ENCODE results near the gene TMA7.
A peak's percentile ranks its signal among the peaks of the same experiment; 100 is the strongest.
"Not testable (repeated sequence)": the region's sequence is repeated elsewhere in the genome, so short reads cannot be mapped to it uniquely, and the experiment has no call there.

The TMA7 gene

DNA sequence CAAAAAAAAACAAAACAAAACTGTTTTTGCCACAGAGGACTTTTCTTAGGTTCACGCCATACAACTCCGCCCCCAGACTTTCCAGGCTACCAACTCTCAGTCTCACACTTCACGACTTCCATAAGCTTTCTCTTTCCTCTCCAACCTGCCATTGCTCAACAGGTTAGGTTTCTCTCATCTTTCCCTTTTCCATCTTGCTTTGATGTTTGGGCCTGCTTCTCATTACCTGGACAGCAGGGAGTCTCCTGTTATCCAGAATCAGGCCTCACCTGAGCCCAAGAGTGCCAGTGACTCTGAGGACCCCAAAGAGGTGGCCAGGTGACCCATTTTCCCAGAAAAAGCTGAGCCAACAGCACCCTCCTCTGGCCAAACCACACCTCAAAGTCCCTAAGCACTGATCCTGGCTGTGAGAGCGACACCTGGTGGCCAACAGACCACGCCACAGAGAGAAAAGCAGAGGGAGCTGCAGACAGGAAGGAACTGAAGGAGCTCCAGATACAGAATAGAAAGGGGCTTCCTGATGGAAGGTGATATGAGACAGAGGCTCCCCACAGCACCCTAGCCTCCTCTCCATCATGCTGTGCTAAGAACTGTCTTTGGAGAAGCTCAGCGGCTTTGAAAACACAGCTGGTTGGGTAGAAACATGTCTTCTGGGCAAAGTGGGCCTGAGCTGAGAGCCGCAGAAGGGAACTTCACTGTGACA, 4.1 kb upstream of the TMA7 start:
- DNase-seq (ENCODE audit: low read depth in 2 of 2): peak; percentile 73 to 74

DNA sequence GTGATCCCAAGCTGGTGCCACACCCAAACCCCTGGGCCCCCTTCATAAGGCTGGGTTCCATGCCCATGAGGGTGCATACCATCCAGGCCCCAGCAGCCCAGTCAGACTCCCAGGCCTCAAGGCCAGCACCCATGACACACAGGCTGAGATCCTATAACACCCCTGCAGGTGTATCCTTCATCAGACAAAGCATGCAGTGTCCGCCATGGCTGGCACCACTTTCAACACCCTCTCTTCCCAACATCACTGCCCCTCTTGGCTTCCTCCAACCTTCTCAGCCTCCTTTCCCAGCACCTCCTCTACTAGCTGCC, 3.6 kb upstream of the TMA7 start:
- DNase-seq (ENCODE audit: low read depth in 2 of 2): no peak

DNA sequence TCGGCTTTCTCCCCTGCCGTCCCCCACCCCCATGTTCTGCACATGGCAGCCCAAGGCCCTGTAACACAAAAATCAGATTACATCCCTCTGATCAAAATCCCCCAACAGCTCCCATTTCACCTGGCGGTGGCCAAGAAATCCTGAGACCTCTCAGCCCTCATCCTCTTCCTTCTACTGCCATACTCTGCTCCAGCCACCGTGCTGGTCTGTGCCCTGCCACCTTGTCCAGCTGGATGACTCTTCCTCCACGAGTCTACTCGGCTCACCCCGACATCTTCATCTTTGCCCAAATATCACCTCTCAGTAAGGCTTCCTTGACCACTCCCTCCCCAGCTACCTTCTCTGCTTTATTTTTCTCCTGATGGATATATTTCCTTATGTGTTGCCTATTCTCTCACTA, 3.2 kb upstream of the TMA7 start:
- no peak for DNase-seq (ENCODE audit: low read depth in 2 of 2)

DNA sequence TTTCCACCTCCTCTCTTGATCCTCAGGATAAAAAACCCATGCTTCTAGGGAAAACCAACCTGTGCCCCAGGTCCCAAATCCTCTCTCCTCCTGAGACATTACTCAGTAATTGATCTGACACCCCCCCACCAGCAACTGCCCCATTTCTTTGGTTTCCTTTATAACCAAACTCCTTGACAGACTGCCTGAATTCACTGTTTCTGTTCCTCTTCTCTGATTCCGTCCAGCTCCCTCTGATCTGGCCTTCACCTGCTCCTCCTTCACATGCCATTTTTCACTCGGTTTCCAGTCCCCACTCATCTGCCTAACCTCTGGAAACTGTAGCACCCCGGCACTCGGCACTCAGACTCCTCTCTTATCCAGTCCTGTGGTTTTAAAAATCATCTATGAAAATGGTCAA, 2.2 kb upstream of the TMA7 start:
- DNase-seq (ENCODE audit: low read depth in 2 of 2): no peak

DNA sequence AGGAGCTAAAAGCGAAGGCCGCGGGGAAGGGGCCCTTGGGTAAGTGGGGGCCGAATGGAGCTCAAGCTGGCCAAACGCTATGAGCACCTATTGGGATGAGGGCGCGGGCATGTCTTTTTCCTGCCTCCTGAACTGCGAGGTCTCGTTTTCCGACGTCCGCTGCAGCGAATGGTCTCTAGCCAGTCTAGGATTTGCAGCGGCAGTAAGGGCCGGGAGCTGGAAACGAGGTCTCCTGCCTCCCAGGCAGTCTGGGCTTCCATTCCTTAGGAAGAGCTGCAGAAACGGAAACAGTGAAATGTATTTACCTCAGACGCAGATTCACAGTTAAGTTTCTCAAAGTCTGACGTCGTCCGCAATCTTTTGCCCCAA, 517 bp downstream of the TMA7 start:
- DNase-seq (ENCODE audit: low read depth in 2 of 2): no peak

DNA sequence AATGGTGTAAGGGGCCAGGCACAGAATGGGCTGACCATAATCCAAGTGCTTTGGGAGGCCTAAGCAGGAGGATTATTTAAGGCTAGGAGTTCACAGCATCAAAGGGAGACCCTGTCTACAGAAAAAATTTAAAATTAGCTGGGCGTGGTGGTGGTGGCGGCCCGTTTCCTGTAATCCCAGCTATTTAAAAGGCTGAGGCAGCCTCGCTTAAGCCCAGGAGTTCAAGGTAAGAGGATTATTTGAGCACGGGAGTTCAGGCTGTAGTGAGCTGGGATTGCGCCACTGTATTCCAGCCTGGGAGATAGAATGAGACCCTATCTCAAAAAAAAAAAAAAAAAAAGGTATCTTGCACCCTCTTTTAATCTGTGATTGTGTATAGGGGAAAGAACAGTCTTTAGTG, 1.9 kb downstream of the TMA7 start:
- no peak for DNase-seq (ENCODE audit: low read depth in 2 of 2)

DNA sequence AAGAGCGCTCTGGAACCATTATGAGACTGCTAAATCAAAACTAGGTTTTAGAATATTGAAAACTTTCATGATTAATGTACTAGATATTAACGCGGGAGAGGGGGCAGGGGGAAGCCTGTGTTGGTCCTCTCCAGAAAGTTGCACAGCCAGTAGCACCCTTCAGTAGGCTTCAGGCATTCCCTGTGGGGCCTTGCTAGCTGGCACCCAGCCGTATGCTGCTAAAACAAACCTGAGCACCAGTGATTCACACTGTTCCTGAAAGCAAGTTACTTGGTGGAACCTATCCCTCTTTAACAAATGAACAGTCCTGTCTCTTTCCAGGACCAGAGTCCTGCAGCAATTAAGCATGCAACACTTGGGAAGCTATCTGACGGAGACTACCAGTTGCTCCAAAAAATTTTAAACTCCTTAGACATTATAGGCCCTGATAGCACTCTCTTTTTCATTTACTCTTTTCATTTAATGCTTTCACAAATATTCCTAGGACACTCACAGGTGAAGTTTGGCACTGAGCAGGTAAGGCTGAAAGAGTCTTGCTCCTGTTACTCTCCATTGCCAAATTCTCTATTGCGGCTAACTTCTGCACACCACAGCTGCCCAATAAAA, 5.3 kb downstream of the TMA7 start:
- no peak for DNase-seq (ENCODE audit: low read depth in 2 of 2)

DNA sequence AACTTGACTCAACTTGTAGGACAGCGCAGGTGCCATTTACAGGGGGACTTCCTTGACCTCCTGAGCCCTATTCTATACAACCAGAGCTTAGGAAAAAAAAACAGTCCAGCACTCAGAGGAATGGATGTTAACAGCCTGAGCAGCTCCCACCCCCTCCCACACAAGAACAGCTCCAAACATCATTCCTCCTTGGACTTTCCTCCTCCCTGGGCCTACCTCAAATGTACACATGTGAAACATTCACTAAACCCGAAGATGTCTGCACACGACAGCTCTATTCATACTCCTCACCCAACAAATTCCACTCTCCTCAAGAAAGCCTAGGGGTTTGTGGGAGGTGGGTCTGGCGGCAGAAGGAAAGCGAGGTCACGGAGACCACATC, 6.0 kb downstream of the TMA7 start:
- no peak for DNase-seq (ENCODE audit: low read depth in 2 of 2)

DNA sequence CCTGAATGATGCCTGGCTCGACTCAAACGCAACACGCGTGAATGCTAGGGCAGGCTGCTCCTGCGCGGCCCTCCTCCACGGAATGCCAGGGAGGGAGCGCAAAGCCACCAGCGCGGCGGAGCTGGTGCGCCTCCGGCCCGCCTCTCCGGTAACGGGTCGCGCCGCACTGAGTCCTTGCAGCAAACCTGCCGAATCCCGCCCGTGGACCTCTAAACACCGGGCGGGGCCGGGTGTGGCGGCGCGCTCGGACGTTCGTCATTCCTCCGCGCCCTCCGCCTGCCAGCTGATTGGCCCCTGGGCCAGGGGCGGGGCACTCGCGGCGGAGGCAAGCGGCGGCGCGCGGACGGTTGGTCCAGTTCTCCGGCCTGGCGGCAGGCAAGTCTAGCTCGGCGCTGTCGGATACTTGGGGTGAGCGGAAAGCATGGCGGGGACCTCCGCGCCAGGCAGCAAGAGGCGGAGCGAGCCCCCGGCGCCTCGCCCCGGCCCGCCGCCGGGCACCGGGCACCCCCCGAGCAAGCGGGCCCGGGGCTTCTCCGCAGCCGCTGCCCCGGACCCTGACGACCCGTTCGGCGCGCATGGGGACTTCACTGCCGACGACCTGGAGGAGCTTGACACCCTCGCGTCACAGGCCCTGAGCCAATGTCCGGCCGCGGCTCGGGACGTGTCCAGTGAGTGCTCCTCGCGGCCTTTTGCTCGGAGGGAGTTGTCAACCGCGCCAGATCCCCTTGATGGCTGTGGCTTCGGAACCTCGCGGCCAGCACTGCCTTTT, 6.6 kb downstream of the TMA7 start, which contains the start of gene ATRIP:
Gene ATRIP (plus strand): TSS at position 313 of the 769 bp plus-strand sequence. CDS start 109 bp downstream, at position 422.
- DNase-seq (ENCODE audit: low read depth in 2 of 2): peak; percentile 73 to 76

DNA sequence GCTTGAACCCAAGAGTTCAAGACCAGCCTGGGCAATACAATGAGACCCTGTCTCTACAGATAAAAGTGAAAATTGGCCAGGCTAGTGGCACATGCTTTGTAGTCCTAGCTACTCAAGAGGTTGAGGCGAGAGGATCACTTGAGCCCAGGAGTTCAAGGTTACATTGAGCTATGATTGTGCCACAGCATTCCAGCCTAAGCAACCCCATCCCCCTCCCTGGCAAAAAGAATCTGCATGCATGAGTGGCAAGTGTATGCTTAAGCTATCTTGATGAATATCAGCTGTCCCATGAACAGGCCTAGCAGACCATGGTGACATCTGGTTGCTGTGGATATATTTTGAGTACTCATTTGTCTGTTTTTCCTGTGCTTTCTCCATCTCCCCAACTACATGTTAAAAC, 11.2 kb downstream of the TMA7 start:
- DNase-seq (ENCODE audit: low read depth in 2 of 2): no peak

DNA sequence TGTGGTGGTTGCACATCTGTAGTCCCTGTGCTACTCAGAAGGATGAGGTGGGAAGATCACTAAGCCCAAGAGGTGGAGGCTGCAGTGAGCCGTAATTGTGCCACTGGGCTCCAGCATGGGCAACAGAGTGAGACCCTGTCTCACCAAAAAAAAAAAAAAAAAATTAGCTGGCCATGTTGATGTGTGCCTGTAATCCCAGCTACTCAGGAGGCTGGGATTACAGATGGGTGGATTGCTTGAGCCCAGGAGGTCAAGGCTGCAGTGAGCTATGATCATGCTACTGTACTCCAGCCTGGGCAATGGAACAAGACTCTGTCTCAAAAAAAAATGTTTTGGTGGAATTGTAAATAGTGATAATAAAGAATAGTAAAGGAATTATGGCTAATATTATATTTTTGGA, 16.4 kb downstream of the TMA7 start:
- no peak for DNase-seq (ENCODE audit: low read depth in 2 of 2)

DNA sequence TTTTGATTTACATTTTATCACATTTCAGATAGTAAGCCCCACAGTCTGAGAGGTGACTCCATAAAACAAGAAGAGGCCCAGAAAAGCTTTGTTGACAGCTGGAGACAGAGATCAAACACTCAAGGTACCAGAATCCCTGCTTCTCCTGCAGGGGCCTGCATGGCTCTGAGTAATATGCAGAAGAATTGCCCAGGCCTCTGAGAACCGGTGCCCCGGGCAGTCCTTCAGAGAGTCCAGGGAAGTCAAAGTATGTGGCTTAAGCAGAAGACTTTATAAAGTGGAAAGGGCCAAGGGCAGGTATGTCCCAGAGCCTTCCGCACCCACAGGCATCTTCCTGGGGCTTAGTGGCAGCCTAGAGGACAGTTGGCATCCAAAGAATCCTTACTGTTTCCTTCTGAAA, 19.3 kb downstream of the TMA7 start:
- DNase-seq (ENCODE audit: low read depth in 2 of 2): no peak

DNA sequence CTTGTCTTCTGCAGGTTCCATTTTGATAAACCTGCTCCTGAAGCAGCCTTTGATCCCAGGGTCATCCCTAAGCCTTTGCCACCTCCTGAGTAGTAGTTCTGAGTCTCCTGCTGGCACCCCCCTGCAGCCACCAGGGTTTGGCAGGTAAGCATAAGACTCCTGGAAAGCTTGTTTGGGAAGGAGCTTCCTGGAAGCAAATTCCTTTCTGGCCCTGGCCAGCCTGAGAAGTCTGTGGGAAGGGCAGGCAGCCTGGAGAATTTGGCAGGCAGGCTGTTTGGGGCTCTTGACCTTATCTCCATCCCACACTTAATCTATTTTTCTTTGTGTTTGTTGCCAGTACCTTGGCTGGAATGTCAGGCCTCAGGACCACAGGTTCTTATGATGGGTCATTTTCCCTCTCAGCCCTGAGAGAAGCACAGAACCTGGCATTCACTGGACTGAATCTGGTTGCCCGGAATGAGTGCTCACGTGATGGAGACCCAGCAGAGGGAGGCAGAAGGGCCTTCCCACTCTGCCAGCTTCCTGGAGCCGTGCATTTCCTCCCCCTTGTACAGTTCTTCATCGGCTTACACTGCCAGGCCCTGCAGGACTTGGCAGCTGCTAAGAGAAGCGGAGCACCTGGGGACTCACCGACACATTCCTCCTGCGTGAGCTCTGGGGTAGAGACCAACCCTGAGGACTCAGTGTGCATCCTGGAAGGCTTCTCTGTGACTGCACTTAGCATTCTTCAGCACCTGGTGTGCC, 19.9 kb downstream of the TMA7 start:
- no peak for DNase-seq (ENCODE audit: low read depth in 2 of 2)

DNA sequence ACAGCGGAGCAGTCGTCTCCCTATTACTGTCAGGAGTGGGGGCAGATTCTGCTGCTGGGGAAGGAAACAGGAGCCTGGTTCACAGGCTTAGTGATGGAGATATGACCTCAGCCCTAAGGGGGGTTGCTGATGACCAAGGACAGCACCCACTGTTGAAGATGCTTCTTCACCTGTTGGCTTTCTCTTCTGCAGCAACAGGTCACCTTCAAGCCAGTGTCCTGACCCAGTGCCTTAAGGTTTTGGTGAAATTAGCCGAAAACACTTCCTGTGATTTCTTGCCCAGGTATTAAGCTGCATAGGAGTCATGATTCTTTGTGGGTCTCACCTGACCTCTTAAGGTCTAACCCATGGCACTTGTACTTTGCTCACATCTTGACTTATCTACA, 20.5 kb downstream of the TMA7 start:
- DNase-seq (ENCODE audit: low read depth in 2 of 2): no peak

DNA sequence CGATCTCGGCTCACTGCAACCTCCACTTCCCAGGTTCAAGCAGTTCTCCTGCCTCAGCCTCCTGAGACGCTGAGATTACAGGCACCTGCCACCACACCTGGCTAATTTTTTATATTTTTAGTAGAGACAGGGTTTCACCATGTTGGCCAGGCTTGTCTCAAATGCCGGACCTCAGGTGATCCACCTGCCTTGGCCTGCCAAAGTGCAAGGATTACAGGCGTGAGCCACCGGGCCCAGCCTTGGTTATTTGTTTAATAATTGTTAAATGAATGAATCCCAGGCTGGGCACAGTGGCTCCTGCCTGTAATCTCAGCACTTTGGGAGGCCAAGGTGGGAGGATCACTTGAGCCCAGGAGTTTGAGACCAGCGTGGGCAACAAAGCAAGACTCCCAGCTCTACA, 21.7 kb downstream of the TMA7 start:
- DNase-seq (ENCODE audit: low read depth in 2 of 2): not testable (repeated sequence)

DNA sequence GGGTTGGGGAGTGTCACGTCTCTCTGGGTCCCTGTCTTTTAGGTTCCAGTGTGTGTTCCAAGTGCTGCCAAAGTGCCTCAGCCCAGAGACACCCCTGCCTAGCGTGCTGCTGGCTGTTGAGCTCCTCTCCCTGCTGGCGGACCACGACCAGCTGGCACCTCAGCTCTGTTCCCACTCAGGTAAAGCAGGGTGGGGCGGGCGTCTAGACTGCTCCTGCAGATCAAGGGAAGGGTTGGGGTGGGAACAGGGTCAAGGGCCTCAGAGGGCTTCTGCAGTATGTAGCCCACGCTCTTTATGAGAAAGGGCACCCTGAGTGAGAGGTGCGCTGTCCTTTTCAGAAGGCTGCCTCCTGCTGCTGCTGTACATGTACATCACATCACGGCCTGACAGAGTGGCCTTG, 23.6 kb downstream of the TMA7 start:
- no peak for DNase-seq (ENCODE audit: low read depth in 2 of 2)

DNA sequence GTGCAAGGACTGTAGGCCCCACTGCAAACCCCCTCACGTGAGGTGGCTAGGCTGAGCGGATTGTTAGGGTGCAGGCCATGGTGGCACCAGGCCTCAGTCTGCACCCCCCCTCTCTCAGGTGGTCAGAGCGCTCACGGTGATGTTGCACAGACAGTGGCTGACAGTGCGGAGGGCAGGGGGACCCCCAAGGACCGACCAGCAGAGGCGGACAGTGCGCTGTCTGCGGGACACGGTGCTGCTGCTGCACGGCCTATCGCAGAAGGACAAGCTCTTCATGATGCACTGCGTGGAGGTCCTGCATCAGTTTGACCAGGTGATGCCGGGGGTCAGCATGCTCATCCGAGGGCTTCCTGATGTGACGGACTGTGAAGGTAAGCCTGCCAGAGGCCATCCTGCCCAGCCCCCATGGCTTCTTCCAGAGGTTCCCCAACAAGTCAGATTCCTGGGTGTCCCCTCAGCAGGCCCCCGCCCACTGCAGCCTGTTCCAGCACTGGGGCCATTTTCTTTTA, 24.7 kb downstream of the TMA7 start:
- no peak for DNase-seq (ENCODE audit: low read depth in 2 of 2)

DNA sequence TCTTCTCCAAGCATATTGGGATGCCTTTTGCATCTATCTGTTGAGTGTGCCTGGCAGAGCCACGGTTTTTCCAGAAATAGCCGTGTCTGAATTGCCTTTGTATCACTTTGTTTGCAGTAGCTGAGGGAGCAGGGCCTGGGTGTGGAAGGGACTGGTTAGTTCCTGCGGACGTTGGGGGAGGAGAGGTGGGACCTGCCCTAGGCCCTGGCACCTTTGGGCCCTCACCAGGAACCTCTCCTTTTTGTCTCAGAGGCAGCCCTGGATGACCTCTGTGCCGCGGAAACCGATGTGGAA, 25.1 kb downstream of the TMA7 start:
- no peak for DNase-seq (ENCODE audit: low read depth in 2 of 2)

DNA sequence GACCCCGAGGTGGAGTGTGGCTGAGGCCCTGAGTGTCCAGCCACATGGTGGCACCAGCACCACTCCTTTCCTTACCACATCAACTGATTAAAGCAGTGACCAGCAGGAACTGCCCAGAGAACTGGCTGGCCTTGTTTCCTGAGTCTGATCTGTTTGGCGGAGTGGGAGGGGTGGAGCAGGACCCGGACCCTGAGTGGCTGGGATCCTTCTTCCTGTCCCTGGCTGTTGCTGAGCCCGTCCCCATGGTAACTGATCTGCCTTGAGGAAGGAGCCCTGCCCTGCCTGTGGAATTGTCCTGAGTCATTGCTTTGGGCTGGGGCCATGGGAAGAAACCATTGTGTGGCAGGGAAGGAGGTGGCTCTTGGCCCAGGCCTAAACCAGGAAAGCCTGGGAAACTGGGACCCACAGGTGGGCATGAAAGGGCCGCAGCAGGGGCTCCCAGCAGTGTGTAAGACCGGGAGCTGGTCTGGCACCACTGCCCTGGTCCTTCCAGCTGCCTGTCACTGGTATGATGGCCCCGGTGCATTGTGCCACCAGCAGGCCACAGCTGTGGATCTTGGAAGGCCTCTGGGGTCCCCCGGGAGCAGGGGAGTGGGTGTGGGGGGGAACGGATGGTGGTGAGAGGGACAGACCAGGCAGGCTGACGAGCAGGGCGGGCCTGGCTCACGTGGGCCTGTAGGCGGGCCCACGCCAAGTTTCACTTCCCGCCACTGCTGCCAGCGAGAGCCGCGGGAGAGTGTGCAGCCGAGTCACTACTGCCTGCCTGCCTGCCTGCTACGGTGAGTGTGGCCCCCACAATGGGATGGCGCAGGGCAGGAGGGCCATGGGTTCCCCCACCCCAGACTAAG, 25.7 kb downstream of the TMA7 start:
- peak; percentile 51 to 69 for DNase-seq (ENCODE audit: low read depth in 2 of 2)

DNA sequence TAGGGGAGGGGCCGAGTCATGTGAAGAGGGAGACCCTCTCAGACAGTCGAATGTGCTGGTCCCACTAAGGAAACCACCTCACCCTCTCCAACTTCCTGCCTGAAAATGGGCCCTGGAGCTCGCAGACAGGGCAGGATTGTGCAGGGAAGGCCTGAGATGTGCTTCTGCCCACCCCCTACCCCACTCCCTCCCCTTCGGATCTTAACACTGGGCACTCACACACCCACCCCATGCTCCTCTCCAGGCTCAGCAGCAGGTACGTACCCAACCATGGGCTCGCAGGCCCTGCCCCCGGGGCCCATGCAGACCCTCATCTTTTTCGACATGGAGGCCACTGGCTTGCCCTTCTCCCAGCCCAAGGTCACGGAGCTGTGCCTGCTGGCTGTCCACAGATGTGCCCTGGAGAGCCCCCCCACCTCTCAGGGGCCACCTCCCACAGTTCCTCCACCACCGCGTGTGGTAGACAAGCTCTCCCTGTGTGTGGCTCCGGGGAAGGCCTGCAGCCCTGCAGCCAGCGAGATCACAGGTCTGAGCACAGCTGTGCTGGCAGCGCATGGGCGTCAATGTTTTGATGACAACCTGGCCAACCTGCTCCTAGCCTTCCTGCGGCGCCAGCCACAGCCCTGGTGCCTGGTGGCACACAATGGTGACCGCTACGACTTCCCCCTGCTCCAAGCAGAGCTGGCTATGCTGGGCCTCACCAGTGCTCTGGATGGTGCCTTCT, 26.5 kb downstream of the TMA7 start:
- no peak for DNase-seq (ENCODE audit: low read depth in 2 of 2)

DNA sequence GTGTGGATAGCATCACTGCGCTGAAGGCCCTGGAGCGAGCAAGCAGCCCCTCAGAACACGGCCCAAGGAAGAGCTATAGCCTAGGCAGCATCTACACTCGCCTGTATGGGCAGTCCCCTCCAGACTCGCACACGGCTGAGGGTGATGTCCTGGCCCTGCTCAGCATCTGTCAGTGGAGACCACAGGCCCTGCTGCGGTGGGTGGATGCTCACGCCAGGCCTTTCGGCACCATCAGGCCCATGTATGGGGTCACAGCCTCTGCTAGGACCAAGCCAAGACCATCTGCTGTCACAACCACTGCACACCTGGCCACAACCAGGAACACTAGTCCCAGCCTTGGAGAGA, 27.0 kb downstream of the TMA7 start:
- no peak for DNase-seq (ENCODE audit: low read depth in 2 of 2)
